Keratinocyte (primary cell): ENCODE results near the gene ZNF205. TPM values are rescaled to one million over a fixed set of nuclear protein-coding genes. Genes with fewer than 3 reads are reported as not detected.
"Not testable (repeated sequence)": the region's sequence is repeated elsewhere in the genome, so short reads cannot be mapped to it uniquely, and the experiment has no call there.

Experiments
- DNase-seq: peaks from one replicate; pipeline ENCODE4 v3.0.0-alpha.2; 2011; ENCODE audit warnings: low read depth, missing footprints, low spot score
- FAIRE-seq: peaks from 2 replicates; lab custom pipeline; 2011; peaks lifted over from hg19 to GRCh38; lab: Jason Lieb, UNC
- H2AFZ ChIP-seq: 2 replicates; pipeline ENCODE4 v1.6.0; 2012; ENCODE audit warnings: low read length, control low read depth, inconsistent platforms; ENCODE audit not compliant: control insufficient read depth
- H3K27ac ChIP-seq: 2 replicates; pipeline ENCODE4 v1.5.1; 2011; ENCODE audit warnings: low read length; ENCODE audit not compliant: control insufficient read depth, insufficient read depth
- H3K27me3 ChIP-seq: 3 replicates; pipeline ENCODE4 v1.6.0; 2011; ENCODE audit warnings: low read length; ENCODE audit not compliant: control insufficient read depth, insufficient read depth; ENCODE audit errors: extremely low read depth
- H3K36me3 ChIP-seq, 2 experiments: 2 replicates in 1 of 2; 3 replicates in 1 of 2; pipeline ENCODE4 v1.5.1; 2011; ENCODE audit warnings: low read length in 2 of 2, mild to moderate bottlenecking in 1 of 2; ENCODE audit not compliant: control insufficient read depth in 2 of 2, insufficient read depth in 2 of 2; ENCODE audit errors: extremely low read depth in 1 of 2
- H3K4me1 ChIP-seq: 3 replicates; pipeline ENCODE4 v1.5.1; 2011; ENCODE audit warnings: low read length; ENCODE audit not compliant: control insufficient read depth, insufficient read depth; ENCODE audit errors: extremely low read depth
- H3K4me2 ChIP-seq: 3 replicates; pipeline ENCODE4 v1.6.0; 2011; ENCODE audit warnings: low read depth, low read length; ENCODE audit not compliant: control insufficient read depth, insufficient read depth; ENCODE audit errors: extremely low read depth
- H3K4me3 ChIP-seq, 3 experiments: fragments of 200-600 bp in 1 of 3; sonication (generic) in 1 of 3; 2 replicates in 2 of 3; 3 replicates in 1 of 3; pipeline ENCODE4 v1.5.1; 2011 to 2016; ENCODE audit warnings: low read length in 3 of 3, mild to moderate bottlenecking in 3 of 3, control low read depth in 2 of 3, inconsistent platforms in 1 of 3, low read depth in 1 of 3, mixed read lengths in 1 of 3, mixed run types in 1 of 3, moderate library complexity in 1 of 3; ENCODE audit not compliant: control insufficient read depth in 2 of 3, insufficient read depth in 2 of 3; ENCODE audit errors: extremely low read depth in 1 of 3
- H3K79me2 ChIP-seq: 2 replicates; pipeline ENCODE4 v1.6.0; 2012; ENCODE audit warnings: low read length; ENCODE audit not compliant: control insufficient read depth, insufficient read depth
- H3K9ac ChIP-seq: 3 replicates; pipeline ENCODE4 v1.6.0; 2011; ENCODE audit warnings: low read length; ENCODE audit not compliant: control insufficient read depth, insufficient read depth; ENCODE audit errors: extremely low read depth
- H3K9me1 ChIP-seq: 3 replicates; pipeline ENCODE4 v1.6.0; 2011; ENCODE audit warnings: low read length; ENCODE audit not compliant: control insufficient read depth, insufficient read depth; ENCODE audit errors: extremely low read depth
- H3K9me3 ChIP-seq: 2 replicates; pipeline ENCODE4 v1.5.1; 2012; ENCODE audit warnings: low read depth, low read length; ENCODE audit not compliant: control insufficient read depth
- H4K20me1 ChIP-seq: 3 replicates; pipeline ENCODE4 v1.6.0; 2011; ENCODE audit warnings: low read length; ENCODE audit not compliant: control insufficient read depth, insufficient read depth; ENCODE audit errors: extremely low read depth
- CTCF ChIP-seq, 3 experiments: IDR thresholded peaks in 1 of 3; conservative IDR thresholded peaks in 1 of 3; optimal IDR thresholded peaks in 1 of 3; 2 replicates in 2 of 3; 3 replicates in 1 of 3; pipeline versions ENCODE3 to v1.5.1; 2011; ENCODE audit warnings: low read length in 3 of 3, mild to moderate bottlenecking in 3 of 3, moderate library complexity in 2 of 3, control low read depth in 1 of 3, inconsistent platforms in 1 of 3; ENCODE audit not compliant: insufficient read depth in 2 of 3; ENCODE audit errors: extremely low read depth in 1 of 3
- EZH2 ChIP-seq: IDR thresholded peaks from one replicate; pipeline ENCODE4 v1.6.1; 2012; ENCODE audit warnings: inconsistent platforms, mild to moderate bottlenecking, low read length, moderate library complexity
- dilution Hi-C: fragments of 300-500 bp; cut with MboI; formaldehyde crosslinking; loops from one replicate; pipeline ENCODE4 v1.7.0; 2020; ENCODE audit warnings: low sequenced_read_pairs; ENCODE audit not compliant: extremely low pct_ligation_motif_present
- polyA plus RNA-seq, 5 experiments: library from polyadenylated mRNA; depleted of rRNA in 3 of 5; stranded (reverse) in 3 of 5; stranded (forward) in 1 of 5; unstranded in 1 of 5; fragments of >200 nt; gene quantifications; 1 replicate in 1 of 5; 2 replicates in 3 of 5; 3 replicates in 1 of 5; pipeline versions ENCODE4 v1.2.1 to v1.2.3, GENCODE V29; 2011 to 2012; ENCODE audit warnings: missing spikeins in 2 of 5, low read depth in 1 of 5, low replicate concordance in 1 of 5

Gene ZNF205
- polyA plus RNA-seq, 1 donor (not counting 4 experiments of a cell fraction or from before 2014, with no cell fraction given), result 6.0 TPM

GRCh38 chr16:3066440-3066748, 46.0 kb upstream of the ZNF205 start:
- FAIRE-seq (no peak), DNase-seq (no peak)
- Histone ChIP-seq H3K9me1 (no peaks in the 10 kb centered on the region), H3K36me3 (no peaks in the 10 kb centered on the region), H3K4me3 (no peak overlapping the region), H4K20me1 (no peaks in the 10 kb centered on the region), H3K27me3 (no peaks in the 10 kb centered on the region), H3K9ac (no peak overlapping the region), H2AFZ (no peak overlapping the region), H3K27ac (no peak overlapping the region), H3K9me3 (no peaks in the 10 kb centered on the region), H3K4me2 (no peak overlapping the region), H3K79me2 (no peaks in the 10 kb centered on the region), H3K4me1 (peaks cover 5% of the 10 kb centered on the region)
- TF ChIP-seq EZH2, result no peak
- TF ChIP-seq CTCF (optimal IDR thresholded peaks at IDR 0.05 in 1 of 3, IDR thresholded peaks at IDR 0.05 in 1 of 3, conservative IDR thresholded peaks at IDR 0.05 in 1 of 3; ENCODE audit: extremely low read depth in 1 of 3, insufficient read depth in 2 of 3, low read length in 3 of 3), result no peak
- dilution Hi-C loops, result no loop called here

GRCh38 chr16:3068487-3068886, 43.9 kb upstream of the ZNF205 start:
- Histone ChIP-seq H3K9me3 (no peaks in the 10 kb centered on the region), H3K9ac (no peak overlapping the region), H3K27me3 (no peaks in the 10 kb centered on the region), H3K79me2 (no peaks in the 10 kb centered on the region), H3K4me3 (no peak overlapping the region), H3K9me1 (no peaks in the 10 kb centered on the region), H4K20me1 (no peaks in the 10 kb centered on the region), H2AFZ (no peak overlapping the region), H3K4me2 (no peak overlapping the region), H3K4me1 (peaks cover 5% of the 10 kb centered on the region), H3K27ac (no peak overlapping the region), H3K36me3 (no peaks in the 10 kb centered on the region)
- dilution Hi-C loops, result no loop called here
- DNase-seq (no peak), FAIRE-seq (no peak)
- TF ChIP-seq CTCF (optimal IDR thresholded peaks at IDR 0.05 in 1 of 3, IDR thresholded peaks at IDR 0.05 in 1 of 3, conservative IDR thresholded peaks at IDR 0.05 in 1 of 3; ENCODE audit: extremely low read depth in 1 of 3, insufficient read depth in 2 of 3, low read length in 3 of 3) (no peak), EZH2 (no peak)

- DNase-seq, H3K27me3 ChIP-seq, H3K79me2 ChIP-seq, H3K4me3 ChIP-seq, H4K20me1 ChIP-seq, H3K27ac ChIP-seq, H3K9me3 ChIP-seq, H3K36me3 ChIP-seq, dilution Hi-C loops, H3K4me2 ChIP-seq, FAIRE-seq, H3K4me1 ChIP-seq, H2AFZ ChIP-seq, H3K9me1 ChIP-seq, H3K9ac ChIP-seq: not testable (repeated sequence)
These were observed 43.2 kb upstream of the ZNF205 start for GRCh38 chr16:3069146-3069545.
